Measurements from ENCODE around the gene TUBB4B.

The TUBB4B gene

GRCh38 chr9:137217276-137218211, 23.5 kb upstream of the TUBB4B start:
- H3K4me1 Mint-ChIP-seq = peaks cover 5% of the 10 kb centered on the region in 2 donors
- ATAC-seq (replicated peaks) (no peak), DNase-seq (no peak)
- H3K9me3 Mint-ChIP-seq = no peaks in the 10 kb centered on the region
- H3K27me3 Mint-ChIP-seq = no peaks in the 10 kb centered on the region
- peak overlapping the region; percentile 34 for H3K27ac Mint-ChIP-seq
- no peak overlapping the region for H3K4me3 Mint-ChIP-seq
- H3K36me3 Mint-ChIP-seq = peaks cover 10 to 19% of the 10 kb centered on the region in 2 donors

- Mint-ChIP-seq H3K27ac (no peak overlapping the region), H3K27me3 (no peaks in the 10 kb centered on the region), H3K4me1 (peaks cover 9 to 11% of the 10 kb centered on the region in 2 donors), H3K9me3 (no peaks in the 10 kb centered on the region), H3K4me3 (peak overlapping the region in 1 of 2 donors; percentile 30), H3K36me3 (peaks cover 10 to 15% of the 10 kb centered on the region in 2 donors)
- DNase-seq = no peak
- ATAC-seq (replicated peaks) = no peak
These were observed 22.8 kb upstream of the TUBB4B start for GRCh38 chr9:137218212-137218753.

- Mint-ChIP-seq H3K4me3 (peak overlapping the region in 1 of 2 donors; percentile 30), H3K36me3 (peaks cover 10 to 15% of the 10 kb centered on the region in 2 donors), H3K9me3 (no peaks in the 10 kb centered on the region), H3K4me1 (peaks cover 9 to 12% of the 10 kb centered on the region in 2 donors), H3K27me3 (no peaks in the 10 kb centered on the region), H3K27ac (no peak overlapping the region)
- ATAC-seq (replicated peaks) (no peak), DNase-seq (no peak)
These were observed 22.3 kb upstream of the TUBB4B start for GRCh38 chr9:137218754-137219271.

GRCh38 chr9:137219757-137220316, 21.2 kb upstream of the TUBB4B start:
- peaks cover 8 to 11% of the 10 kb centered on the region in 2 donors for H3K36me3 Mint-ChIP-seq
- H3K4me1 Mint-ChIP-seq = peaks cover 9 to 19% of the 10 kb centered on the region in 2 donors
- H3K4me3 Mint-ChIP-seq = peak overlapping the region; percentile 5 to 37
- DNase-seq = no peak
- H3K9me3 Mint-ChIP-seq = no peaks in the 10 kb centered on the region
- no peaks in the 10 kb centered on the region for H3K27me3 Mint-ChIP-seq
- peak overlapping the region; percentile 57 for H3K27ac Mint-ChIP-seq
- ATAC-seq (replicated peaks) = no peak

GRCh38 chr9:137220317-137221094, 20.6 kb upstream of the TUBB4B start:
- Mint-ChIP-seq H3K36me3 (peaks cover 5 to 6% of the 10 kb centered on the region in 2 donors), H3K9me3 (no peaks in the 10 kb centered on the region), H3K27me3 (no peaks in the 10 kb centered on the region), H3K27ac (peak overlapping the region; percentile 62), H3K4me1 (peaks cover 12 to 25% of the 10 kb centered on the region in 2 donors), H3K4me3 (peak overlapping the region; percentile 48 to 73)
- ATAC-seq (replicated peaks) (no peak), DNase-seq (no peak)

- no peaks in the 10 kb centered on the region for H3K9me3 Mint-ChIP-seq
- no peak for ATAC-seq (replicated peaks)
- peaks cover 0 to 5% of the 10 kb centered on the region in 2 donors for H3K36me3 Mint-ChIP-seq
- peaks cover 10 to 27% of the 10 kb centered on the region in 2 donors for H3K4me1 Mint-ChIP-seq
- peak overlapping the region; percentile 48 to 73 for H3K4me3 Mint-ChIP-seq
- peak overlapping the region; percentile 62 for H3K27ac Mint-ChIP-seq
- DNase-seq = no peak
- no peaks in the 10 kb centered on the region for H3K27me3 Mint-ChIP-seq
These were observed 20.0 kb upstream of the TUBB4B start for GRCh38 chr9:137221095-137221505.

- ATAC-seq (replicated peaks) = no peak
- Mint-ChIP-seq H3K4me3 (peak overlapping the region in 1 of 2 donors; percentile 22), H3K36me3 (peaks cover 0 to 5% of the 10 kb centered on the region in 2 donors), H3K9me3 (no peaks in the 10 kb centered on the region), H3K27ac (no peak overlapping the region), H3K4me1 (peaks cover 10 to 27% of the 10 kb centered on the region in 2 donors), H3K27me3 (peaks cover 0 to 4% of the 10 kb centered on the region in 2 donors)
- DNase-seq = no peak
These were observed 19.5 kb upstream of the TUBB4B start for GRCh38 chr9:137221506-137222111.

- Mint-ChIP-seq H3K4me3 (peak within 1 kb of the TSS; percentile 83 to 92), H3K27ac (peak within 1 kb of the TSS; percentile 91), H3K27me3 (peaks cover 1 to 4% of the 10 kb centered on the region in 2 donors), H3K4me1 (peaks cover 11 to 25% of the 10 kb centered on the region in 2 donors), H3K9me3 (no peaks in the 10 kb centered on the region), H3K36me3 (peaks cover 0 to 5% of the 10 kb centered on the region in 2 donors)
- peak in 1 of 2 donors; percentile 8 for ATAC-seq (replicated peaks)
- no peak for DNase-seq
These were observed 18.7 kb upstream of the TUBB4B start, which contains the start of gene RNF208 for GRCh38 chr9:137222190-137223077. RNF208 (minus strand) TSS chr9:137222240; CDS start chr9:137221212, 1,028 bp downstream.

GRCh38 chr9:137223078-137223970, 17.8 kb upstream of the TUBB4B start:
- Mint-ChIP-seq H3K27ac (peak overlapping the region; percentile 91), H3K9me3 (no peaks in the 10 kb centered on the region), H3K4me3 (peak overlapping the region; percentile 83 to 92), H3K27me3 (peaks cover 6 to 8% of the 10 kb centered on the region in 2 donors), H3K4me1 (peaks cover 14 to 30% of the 10 kb centered on the region in 2 donors), H3K36me3 (peaks cover 0 to 5% of the 10 kb centered on the region in 2 donors)
- peak; percentile 99 for DNase-seq
- peak; percentile 84 to 85 for ATAC-seq (replicated peaks)

GRCh38 chr9:137224830-137225694, 16.0 kb upstream of the TUBB4B start, which contains the start of gene CYSRT1:
CYSRT1 (plus strand) TSS chr9:137225174; CDS start chr9:137225622, 448 bp downstream.
- H3K4me3 Mint-ChIP-seq = peak within 1 kb of the TSS; percentile 83 to 92
- H3K36me3 Mint-ChIP-seq = no peaks in the 10 kb centered on the region
- H3K9me3 Mint-ChIP-seq = no peaks in the 10 kb centered on the region
- H3K27me3 Mint-ChIP-seq = peaks cover 12 to 18% of the 10 kb centered on the region in 2 donors
- no peak for ATAC-seq (replicated peaks)
- H3K4me1 Mint-ChIP-seq = peaks cover 14 to 30% of the 10 kb centered on the region in 2 donors
- no peak for DNase-seq
- H3K27ac Mint-ChIP-seq = peak within 1 kb of the TSS; percentile 91

Measured in stimulated activated naive B cell treated with anti-CD40 and anti-IgM and Interleukin-4, amounts not matched to agents 10 μg/mL and 1 μg/mL and 100 μg/mL, for 72 hours (primary cell).